ENCODE results near the gene CAMK2A. TPM values are rescaled to one million over a fixed set of nuclear protein-coding genes. Genes with fewer than 3 reads are reported as not detected.

Gene CAMK2A
- total and polyA plus RNA-seq, 4 donors: under 0.01 TPM; not detected in 3

GRCh38 chr5:150329038-150329437, 39.5 kb upstream of the CAMK2A start:
- no peak for TF ChIP-seq EGR1 (IDR thresholded peaks at IDR 0.05; ENCODE audit: low read depth in 2 of 2)
- no peak for TF ChIP-seq SP1 (IDR thresholded peaks at IDR 0.05)
- TF ChIP-seq ZBTB33 (IDR thresholded peaks at IDR 0.05): no peak
- TF ChIP-seq HNF4A (conservative IDR thresholded peaks at IDR 0.05): no peak
- TF ChIP-seq FOXA2 (IDR thresholded peaks at IDR 0.05): no peak
- TF ChIP-seq NR2F2 (IDR thresholded peaks at IDR 0.05): no peak
- no peak for TF ChIP-seq HNF4G (IDR thresholded peaks at IDR 0.05)
- no peak for TF ChIP-seq MAX (IDR thresholded peaks at IDR 0.05)
- no peak for TF ChIP-seq FOXA1 (IDR thresholded peaks at IDR 0.05)
- 68% methylated on average over 2 of the region's 2 CpGs for WGBS
- H3K4me3 ChIP-seq (ENCODE audit: low read depth in 1 of 3, low read length in 3 of 3): no peak overlapping the region
- H3K9ac ChIP-seq (ENCODE audit: low read depth in 1 of 2, low read length in 2 of 2): no peak overlapping the region
- no peaks in the 10 kb centered on the region for H3K27me3 ChIP-seq (ENCODE audit: control insufficient read depth in 4 of 4, insufficient read depth in 4 of 4, low read length in 3 of 4)
- H3K9me3 ChIP-seq (ENCODE audit: control insufficient read depth in 4 of 4, low read length in 3 of 4): no peaks in the 10 kb centered on the region
- H3K4me1 ChIP-seq (ENCODE audit: control insufficient read depth in 4 of 4, insufficient read depth in 4 of 4, low read length in 3 of 4): no peaks in the 10 kb centered on the region
- H3K27ac ChIP-seq (ENCODE audit: low read depth in 1 of 2, low read length in 2 of 2): no peak overlapping the region
- DNase-seq (ENCODE audit: low spot score): no peak
- H3K36me3 ChIP-seq (ENCODE audit: control insufficient read depth in 4 of 4, insufficient read depth in 3 of 4, low read depth in 1 of 4, low read length in 3 of 4): no peaks in the 10 kb centered on the region

GRCh38 chr5:150328515-150328914, 38.9 kb upstream of the CAMK2A start:
- H3K9ac ChIP-seq (ENCODE audit: low read depth in 1 of 2, low read length in 2 of 2): no peak overlapping the region
- no peak overlapping the region for H3K4me3 ChIP-seq (ENCODE audit: low read depth in 1 of 3, low read length in 3 of 3)
- no peaks in the 10 kb centered on the region for H3K9me3 ChIP-seq (ENCODE audit: control insufficient read depth in 4 of 4, low read length in 3 of 4)
- no peaks in the 10 kb centered on the region for H3K36me3 ChIP-seq (ENCODE audit: control insufficient read depth in 4 of 4, insufficient read depth in 3 of 4, low read depth in 1 of 4, low read length in 3 of 4)
- H3K4me1 ChIP-seq (ENCODE audit: control insufficient read depth in 4 of 4, insufficient read depth in 4 of 4, low read length in 3 of 4): no peaks in the 10 kb centered on the region
- no peaks in the 10 kb centered on the region for H3K27me3 ChIP-seq (ENCODE audit: control insufficient read depth in 4 of 4, insufficient read depth in 4 of 4, low read length in 3 of 4)
- DNase-seq (ENCODE audit: low spot score): no peak
- no peak overlapping the region for H3K27ac ChIP-seq (ENCODE audit: low read depth in 1 of 2, low read length in 2 of 2)
- 94% methylated on average over 2 of the region's 2 CpGs for WGBS
- no peak for TF ChIP-seq ATF3 (IDR thresholded peaks at IDR 0.05)
- TF ChIP-seq ZBTB33 (IDR thresholded peaks at IDR 0.05): no peak
- TF ChIP-seq RAD21 (IDR thresholded peaks at IDR 0.05): no peak
- TF ChIP-seq HNF4A (conservative IDR thresholded peaks at IDR 0.05): no peak
- no peak for TF ChIP-seq JUND (IDR thresholded peaks at IDR 0.05)
- no peak for TF ChIP-seq SP1 (IDR thresholded peaks at IDR 0.05)
- TF ChIP-seq YY1 (IDR thresholded peaks at IDR 0.05): no peak
- no peak for TF ChIP-seq CTCF (IDR thresholded peaks at IDR 0.05; ENCODE audit: low read depth, low read length, missing input control)
- no peak for TF ChIP-seq HNF4G (IDR thresholded peaks at IDR 0.05)
- TF ChIP-seq FOXA2 (IDR thresholded peaks at IDR 0.05): no peak
- no peak for TF ChIP-seq REST (IDR thresholded peaks at IDR 0.05)
- TF ChIP-seq TAF1 (conservative IDR thresholded peaks at IDR 0.05): no peak
